GM12878 (cell line): ENCODE results near the gene CAMK2G. TPM values are rescaled to one million over a fixed set of nuclear protein-coding genes. Genes with fewer than 3 reads are reported as not detected.
A peak's percentile ranks its signal among the peaks of the same experiment; 100 is the strongest.

Source experiments
- ASH2L ChIP-seq: fragments of 300-600, 200-600 bp; sonication (generic); IDR thresholded peaks from 2 replicates; pipeline ENCODE4 v1.6.1; 2017; ENCODE audit warnings: low read depth, mild to moderate bottlenecking, borderline replicate concordance
- ATF7 ChIP-seq: fragments of 450-650 bp; IDR thresholded peaks from 2 replicates; pipeline ENCODE4 v1.6.1; 2016; ENCODE audit warnings: low read depth, mild to moderate bottlenecking
- BACH1 ChIP-seq: fragments of 450-650 bp; IDR thresholded peaks from 2 replicates; pipeline ENCODE4 v1.6.1; 2017; ENCODE audit warnings: mild to moderate bottlenecking, borderline replicate concordance
- CREB1 ChIP-seq: IDR thresholded peaks from 2 replicates; pipeline ENCODE4 v1.6.1; 2012; ENCODE audit warnings: low read depth, mild to moderate bottlenecking, inconsistent platforms
- DPF2 ChIP-seq: fragments of 450-650 bp; IDR thresholded peaks from 2 replicates; pipeline ENCODE4 v1.6.1; 2017; ENCODE audit warnings: mild to moderate bottlenecking
- HDAC2 ChIP-seq: fragments of 200-600 bp; sonication (generic); IDR thresholded peaks from 2 replicates; pipeline ENCODE4 v1.6.1; 2017
- IKZF2 ChIP-seq, 2 experiments: fragments of 450-650 bp; IDR thresholded peaks; 2 replicates each; pipeline ENCODE4 v1.6.1; 2017; ENCODE audit warnings: mild to moderate bottlenecking in 2 of 2, moderate library complexity in 2 of 2
- IRF4 ChIP-seq: IDR thresholded peaks from 2 replicates; pipeline ENCODE4 v1.6.1; 2011; ENCODE audit warnings: low read depth, low read length
- MYC ChIP-seq: IDR thresholded peaks from 2 replicates; pipeline ENCODE4 v1.6.1; 2011; ENCODE audit warnings: mild to moderate bottlenecking, low read length, moderate library complexity, inconsistent platforms; ENCODE audit not compliant: insufficient read depth, insufficient replicate concordance, insufficient read length, severe bottlenecking
- PAX5 ChIP-seq: IDR thresholded peaks from 2 replicates; pipeline ENCODE4 v1.6.1; 2011; ENCODE audit warnings: low read depth, low read length, borderline replicate concordance
- PAX8 ChIP-seq: fragments of 450-650 bp; IDR thresholded peaks from 2 replicates; pipeline ENCODE4 v1.6.1; 2017; ENCODE audit warnings: mild to moderate bottlenecking, moderate library complexity
- POLR2A ChIP-seq: IDR thresholded peaks from 2 replicates; pipeline ENCODE4 v1.6.1; 2011; ENCODE audit warnings: low read depth, mild to moderate bottlenecking, low read length
- RCOR1 ChIP-seq: conservative IDR thresholded peaks from 2 replicates; pipeline ENCODE4 v1.6.1; 2012; ENCODE audit warnings: low read depth, low read length, improper control_type of control experiment
- SIX5 ChIP-seq: IDR thresholded peaks from 2 replicates; pipeline ENCODE4 v1.6.1; 2011; ENCODE audit warnings: mild to moderate bottlenecking, low read depth, low read length, moderate library complexity; ENCODE audit not compliant: severe bottlenecking
- SMAD1 ChIP-seq: fragments of 450-650 bp; IDR thresholded peaks from 2 replicates; pipeline ENCODE4 v1.6.1; 2018; ENCODE audit warnings: mild to moderate bottlenecking, low read depth; ENCODE audit not compliant: partially characterized antibody
- ZNF217 ChIP-seq: fragments of 450-650 bp; IDR thresholded peaks from 2 replicates; pipeline ENCODE4 v1.6.1; 2017; ENCODE audit warnings: antibody characterized with exemption, mild to moderate bottlenecking
- polyA plus RNA-seq, 11 experiments: library from polyadenylated mRNA; depleted of rRNA in 4 of 11; unstranded in 6 of 11; stranded (reverse) in 5 of 11; fragments of >200 nt; fragmentation: Nextera tagmentation in 4 of 11; fragmentation: Illumina TruSeq in 1 of 11; extraction: Ambion mirVana in 4 of 11; extraction: Trizol in 1 of 11; gene quantifications; 1 replicate in 1 of 11; 2 replicates in 10 of 11; pipeline versions ENCODE4 v1.2.1 to v1.2.3, GENCODE V29; 2011 to 2016; ENCODE audit warnings: inconsistent platforms in 2 of 11, missing spikeins in 2 of 11, low read depth in 1 of 11
- total RNA-seq, 4 experiments: library from RNA; depleted of rRNA in 3 of 4; stranded (reverse); fragments of >200 nt in 3 of 4; fragmentation: Illumina TruSeq in 1 of 4; extraction: Trizol in 1 of 4; gene quantifications; 2 replicates each; pipeline versions ENCODE4 v1.2.1 to v1.2.3, GENCODE V29; 2013 to 2021
- TF ChIP-seq, protein P1 (sequence below): fragments of 450-650 bp; IDR thresholded peaks from 2 replicates; pipeline ENCODE4 v1.6.1; 2017; ENCODE audit warnings: mild to moderate bottlenecking, low read depth, inconsistent platforms; ENCODE audit not compliant: poor library complexity, severe bottlenecking
- TF ChIP-seq, protein P2 (sequence below), 3 experiments: IDR thresholded peaks in 2 of 3; conservative IDR thresholded peaks in 1 of 3; 2 replicates each; pipeline ENCODE4 v1.5.1; 2011; ENCODE audit warnings: low read depth in 3 of 3, low read length in 3 of 3, mild to moderate bottlenecking in 3 of 3, control low read depth in 2 of 3, moderate library complexity in 2 of 3, inconsistent platforms in 1 of 3, mixed read lengths in 1 of 3; ENCODE audit not compliant: control insufficient read depth in 2 of 3, insufficient read depth in 1 of 3; ENCODE audit errors: extremely low read depth in 1 of 3
- TF ChIP-seq, protein P3 (sequence below): fragments of 450-650 bp; IDR thresholded peaks from 2 replicates; pipeline ENCODE4 v1.6.1; 2018; ENCODE audit warnings: mild to moderate bottlenecking, low read depth, moderate library complexity; ENCODE audit not compliant: partially characterized antibody
- TF ChIP-seq, protein P4 (sequence below): fragments of 450-650 bp; formaldehyde crosslinking; IDR thresholded peaks from 2 replicates; pipeline ENCODE4 v1.5.0; 2022; ENCODE audit warnings: mild to moderate bottlenecking, missing genetic modification characterization

CAMK2G gene
- total and polyA plus RNA-seq, 10 of the 15 experiments (the other 5 are each of a cell fraction or from before 2014, with no cell fraction given), result 5.5 to 24.3 (median 16.9) TPM

DNA sequence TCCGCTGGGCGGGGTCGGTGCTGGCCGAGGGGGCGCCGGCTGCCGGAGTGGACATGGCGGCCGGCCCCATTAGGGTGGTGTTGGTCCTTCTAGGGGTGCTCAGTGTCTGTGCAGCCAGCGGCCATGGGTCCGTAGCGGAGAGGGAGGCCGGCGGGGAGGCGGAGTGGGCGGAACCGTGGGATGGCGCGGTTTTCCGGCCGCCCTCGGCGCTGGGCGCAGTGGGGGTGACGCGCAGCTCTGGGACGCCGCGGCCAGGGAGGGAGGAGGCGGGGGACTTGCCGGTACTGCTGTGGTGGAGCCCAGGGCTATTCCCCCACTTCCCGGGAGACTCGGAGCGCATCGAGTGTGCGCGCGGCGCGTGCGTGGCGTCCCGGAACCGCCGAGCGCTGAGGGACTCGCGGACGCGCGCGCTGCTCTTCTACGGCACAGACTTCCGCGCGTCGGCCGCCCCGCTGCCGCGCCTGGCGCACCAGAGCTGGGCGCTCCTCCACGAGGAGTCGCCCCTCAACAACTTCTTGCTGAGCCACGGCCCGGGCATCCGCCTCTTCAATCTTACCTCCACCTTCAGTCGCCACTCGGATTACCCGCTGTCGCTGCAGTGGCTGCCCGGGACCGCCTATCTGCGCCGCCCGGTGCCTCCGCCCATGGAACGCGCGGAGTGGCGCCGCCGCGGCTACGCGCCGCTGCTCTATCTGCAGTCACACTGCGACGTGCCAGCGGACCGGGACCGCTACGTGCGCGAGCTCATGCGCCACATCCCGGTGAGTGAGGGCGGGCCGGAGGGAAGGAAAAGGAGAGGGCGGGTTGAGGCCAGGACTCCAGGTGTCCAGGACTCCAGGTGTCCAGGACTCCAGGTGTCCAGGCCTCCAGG lies 101.8 kb downstream of the CAMK2G start (continued):
- TF ChIP-seq, protein P1, sequence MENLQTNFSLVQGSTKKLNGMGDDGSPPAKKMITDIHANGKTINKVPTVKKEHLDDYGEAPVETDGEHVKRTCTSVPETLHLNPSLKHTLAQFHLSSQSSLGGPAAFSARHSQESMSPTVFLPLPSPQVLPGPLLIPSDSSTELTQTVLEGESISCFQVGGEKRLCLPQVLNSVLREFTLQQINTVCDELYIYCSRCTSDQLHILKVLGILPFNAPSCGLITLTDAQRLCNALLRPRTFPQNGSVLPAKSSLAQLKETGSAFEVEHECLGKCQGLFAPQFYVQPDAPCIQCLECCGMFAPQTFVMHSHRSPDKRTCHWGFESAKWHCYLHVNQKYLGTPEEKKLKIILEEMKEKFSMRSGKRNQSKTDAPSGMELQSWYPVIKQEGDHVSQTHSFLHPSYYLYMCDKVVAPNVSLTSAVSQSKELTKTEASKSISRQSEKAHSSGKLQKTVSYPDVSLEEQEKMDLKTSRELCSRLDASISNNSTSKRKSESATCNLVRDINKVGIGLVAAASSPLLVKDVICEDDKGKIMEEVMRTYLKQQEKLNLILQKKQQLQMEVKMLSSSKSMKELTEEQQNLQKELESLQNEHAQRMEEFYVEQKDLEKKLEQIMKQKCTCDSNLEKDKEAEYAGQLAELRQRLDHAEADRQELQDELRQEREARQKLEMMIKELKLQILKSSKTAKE, result no peak
- TF ChIP-seq ASH2L, result no peak
- TF ChIP-seq POLR2A, result peak; percentile 79
- no peak for TF ChIP-seq SIX5
- peak; percentile 29 to 41; a peak in 3 of 4 replicates for TF ChIP-seq IKZF2 (IDR thresholded peaks at IDR 0.05)
- peak; percentile 95 for TF ChIP-seq BACH1
- no peak for TF ChIP-seq HDAC2
- peak; percentile 89 for TF ChIP-seq CREB1
- TF ChIP-seq RCOR1, result no peak
- TF ChIP-seq MYC, result peak; percentile 39
- TF ChIP-seq, protein P2, sequence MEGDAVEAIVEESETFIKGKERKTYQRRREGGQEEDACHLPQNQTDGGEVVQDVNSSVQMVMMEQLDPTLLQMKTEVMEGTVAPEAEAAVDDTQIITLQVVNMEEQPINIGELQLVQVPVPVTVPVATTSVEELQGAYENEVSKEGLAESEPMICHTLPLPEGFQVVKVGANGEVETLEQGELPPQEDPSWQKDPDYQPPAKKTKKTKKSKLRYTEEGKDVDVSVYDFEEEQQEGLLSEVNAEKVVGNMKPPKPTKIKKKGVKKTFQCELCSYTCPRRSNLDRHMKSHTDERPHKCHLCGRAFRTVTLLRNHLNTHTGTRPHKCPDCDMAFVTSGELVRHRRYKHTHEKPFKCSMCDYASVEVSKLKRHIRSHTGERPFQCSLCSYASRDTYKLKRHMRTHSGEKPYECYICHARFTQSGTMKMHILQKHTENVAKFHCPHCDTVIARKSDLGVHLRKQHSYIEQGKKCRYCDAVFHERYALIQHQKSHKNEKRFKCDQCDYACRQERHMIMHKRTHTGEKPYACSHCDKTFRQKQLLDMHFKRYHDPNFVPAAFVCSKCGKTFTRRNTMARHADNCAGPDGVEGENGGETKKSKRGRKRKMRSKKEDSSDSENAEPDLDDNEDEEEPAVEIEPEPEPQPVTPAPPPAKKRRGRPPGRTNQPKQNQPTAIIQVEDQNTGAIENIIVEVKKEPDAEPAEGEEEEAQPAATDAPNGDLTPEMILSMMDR (IDR thresholded peaks at IDR 0.05 in 2 of 3, conservative IDR thresholded peaks at IDR 0.05 in 1 of 3; ENCODE audit: control insufficient read depth in 2 of 3, extremely low read depth in 1 of 3, insufficient read depth in 1 of 3, low read depth in 3 of 3, low read length in 3 of 3), result peak in 1 of 3 experiments; percentile 13; a peak in 2 of 6 replicates
- peak; percentile 33; the same call in 1 of the 2 replicates for TF ChIP-seq ZNF217
- TF ChIP-seq, protein P3, sequence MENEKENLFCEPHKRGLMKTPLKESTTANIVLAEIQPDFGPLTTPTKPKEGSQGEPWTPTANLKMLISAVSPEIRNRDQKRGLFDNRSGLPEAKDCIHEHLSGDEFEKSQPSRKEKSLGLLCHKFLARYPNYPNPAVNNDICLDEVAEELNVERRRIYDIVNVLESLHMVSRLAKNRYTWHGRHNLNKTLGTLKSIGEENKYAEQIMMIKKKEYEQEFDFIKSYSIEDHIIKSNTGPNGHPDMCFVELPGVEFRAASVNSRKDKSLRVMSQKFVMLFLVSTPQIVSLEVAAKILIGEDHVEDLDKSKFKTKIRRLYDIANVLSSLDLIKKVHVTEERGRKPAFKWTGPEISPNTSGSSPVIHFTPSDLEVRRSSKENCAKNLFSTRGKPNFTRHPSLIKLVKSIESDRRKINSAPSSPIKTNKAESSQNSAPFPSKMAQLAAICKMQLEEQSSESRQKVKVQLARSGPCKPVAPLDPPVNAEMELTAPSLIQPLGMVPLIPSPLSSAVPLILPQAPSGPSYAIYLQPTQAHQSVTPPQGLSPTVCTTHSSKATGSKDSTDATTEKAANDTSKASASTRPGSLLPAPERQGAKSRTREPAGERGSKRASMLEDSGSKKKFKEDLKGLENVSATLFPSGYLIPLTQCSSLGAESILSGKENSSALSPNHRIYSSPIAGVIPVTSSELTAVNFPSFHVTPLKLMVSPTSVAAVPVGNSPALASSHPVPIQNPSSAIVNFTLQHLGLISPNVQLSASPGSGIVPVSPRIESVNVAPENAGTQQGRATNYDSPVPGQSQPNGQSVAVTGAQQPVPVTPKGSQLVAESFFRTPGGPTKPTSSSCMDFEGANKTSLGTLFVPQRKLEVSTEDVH, result no peak
- peak; percentile 57 for TF ChIP-seq ATF7
- TF ChIP-seq, protein P4, sequence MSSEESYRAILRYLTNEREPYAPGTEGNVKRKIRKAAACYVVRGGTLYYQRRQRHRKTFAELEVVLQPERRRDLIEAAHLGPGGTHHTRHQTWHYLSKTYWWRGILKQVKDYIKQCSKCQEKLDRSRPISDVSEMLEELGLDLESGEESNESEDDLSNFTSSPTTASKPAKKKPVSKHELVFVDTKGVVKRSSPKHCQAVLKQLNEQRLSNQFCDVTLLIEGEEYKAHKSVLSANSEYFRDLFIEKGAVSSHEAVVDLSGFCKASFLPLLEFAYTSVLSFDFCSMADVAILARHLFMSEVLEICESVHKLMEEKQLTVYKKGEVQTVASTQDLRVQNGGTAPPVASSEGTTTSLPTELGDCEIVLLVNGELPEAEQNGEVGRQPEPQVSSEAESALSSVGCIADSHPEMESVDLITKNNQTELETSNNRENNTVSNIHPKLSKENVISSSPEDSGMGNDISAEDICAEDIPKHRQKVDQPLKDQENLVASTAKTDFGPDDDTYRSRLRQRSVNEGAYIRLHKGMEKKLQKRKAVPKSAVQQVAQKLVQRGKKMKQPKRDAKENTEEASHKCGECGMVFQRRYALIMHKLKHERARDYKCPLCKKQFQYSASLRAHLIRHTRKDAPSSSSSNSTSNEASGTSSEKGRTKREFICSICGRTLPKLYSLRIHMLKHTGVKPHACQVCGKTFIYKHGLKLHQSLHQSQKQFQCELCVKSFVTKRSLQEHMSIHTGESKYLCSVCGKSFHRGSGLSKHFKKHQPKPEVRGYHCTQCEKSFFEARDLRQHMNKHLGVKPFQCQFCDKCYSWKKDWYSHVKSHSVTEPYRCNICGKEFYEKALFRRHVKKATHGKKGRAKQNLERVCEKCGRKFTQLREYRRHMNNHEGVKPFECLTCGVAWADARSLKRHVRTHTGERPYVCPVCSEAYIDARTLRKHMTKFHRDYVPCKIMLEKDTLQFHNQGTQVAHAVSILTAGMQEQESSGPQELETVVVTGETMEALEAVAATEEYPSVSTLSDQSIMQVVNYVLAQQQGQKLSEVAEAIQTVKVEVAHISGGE (CRISPR knock-in tag), result 0 out of 2 replicates have a peak, but pooled peaks have one; percentile 19
- peak; percentile 95 for TF ChIP-seq DPF2
- no peak for TF ChIP-seq SMAD1
- TF ChIP-seq PAX5, result peak; percentile 95
- no peak for TF ChIP-seq PAX8
- TF ChIP-seq IRF4, result no peak
